Skin of body (tissue), 1 donor: ENCODE data around the gene DEFB110. TPM values are rescaled to one million over a fixed set of nuclear protein-coding genes. Genes with fewer than 3 reads are reported as not detected.

ENCODE experiments used
- total RNA-seq: library from RNA; depleted of rRNA; stranded (reverse); fragments of >200 nt; gene quantifications from one replicate; pipeline ENCODE4 v1.2.3, GENCODE V29; 2014

DEFB110 gene
- total RNA-seq, 1 donor from 2014 or later = not detected

Other genes with a start within 250 kb of the DEFB110 start
- not detected for gene PGK2, start 234.7 kb downstream of the DEFB110 start, total RNA-seq
- not detected for gene CRISP1, start 155.5 kb downstream of the DEFB110 start, total RNA-seq
- gene DEFB114, start 57.8 kb downstream of the DEFB110 start, total RNA-seq = not detected
- gene DEFB113, start 52.4 kb downstream of the DEFB110 start, total RNA-seq = not detected
- not detected for gene DEFB112, start 27.9 kb upstream of the DEFB110 start, total RNA-seq